ENCODE measurements around the gene FLNC.

The FLNC gene

DNA sequence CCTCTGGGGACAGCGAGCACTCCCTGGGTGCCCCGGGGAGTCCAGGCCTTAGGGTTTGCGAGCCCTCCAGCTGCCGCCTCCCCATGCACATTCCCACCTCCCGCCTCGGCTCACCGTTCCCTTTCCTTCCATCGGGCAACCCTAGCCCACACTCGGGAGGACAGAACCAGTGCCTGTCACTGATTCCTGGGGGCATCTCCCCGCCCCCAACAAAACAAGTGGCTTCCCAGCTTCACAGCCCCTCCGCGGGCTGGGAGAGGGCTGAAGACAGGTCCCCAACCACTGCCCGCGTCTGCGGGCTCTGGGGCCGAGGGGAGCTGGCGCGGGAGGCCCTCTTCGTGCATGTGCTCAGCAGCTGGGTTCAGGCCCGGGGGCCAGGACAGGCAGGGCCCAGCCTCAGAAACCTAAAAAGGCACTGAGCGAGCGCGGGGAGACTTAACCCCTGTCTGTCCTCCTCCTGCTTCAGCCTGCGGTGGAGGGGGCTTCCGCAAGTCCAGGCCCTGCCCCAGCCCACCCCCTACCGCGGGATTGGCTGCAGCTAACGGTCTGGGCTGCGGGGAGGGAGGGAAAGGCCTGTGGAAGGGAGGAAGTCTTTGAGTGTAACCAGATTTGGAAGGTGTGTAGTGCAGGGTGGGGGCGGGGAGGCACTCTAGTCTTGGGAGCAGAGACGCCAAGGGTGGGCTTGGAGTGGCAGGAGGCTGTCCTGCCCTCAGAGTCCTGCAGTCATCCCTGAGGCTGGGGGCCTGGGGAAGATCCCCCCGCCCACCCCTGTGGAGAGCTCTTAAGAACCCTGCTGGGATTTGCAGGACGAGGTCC lies 1.2 kb downstream of the FLNC start:
- no peak for DNase-seq (ENCODE audit: low read depth in 4 of 4, low spot score in 1 of 4)

GRCh38 chr7:128831994-128832879 lies 2.0 kb downstream of the FLNC start:
- no peak for DNase-seq (ENCODE audit: low read depth in 4 of 4, low spot score in 1 of 4)

DNA sequence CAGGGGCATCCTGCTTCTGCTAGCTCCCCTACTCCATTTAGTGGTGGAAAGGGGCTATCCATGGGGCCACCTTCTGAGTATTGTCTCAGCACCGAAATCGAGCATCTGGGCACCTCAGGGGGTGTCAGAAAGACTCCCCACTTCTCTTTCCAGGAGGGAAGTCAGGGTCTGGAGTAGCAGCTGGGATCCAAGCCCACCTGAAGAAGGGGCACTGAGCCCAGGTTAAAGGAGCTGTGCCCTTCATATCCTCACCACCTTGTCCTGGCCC lies 2.6 kb downstream of the FLNC start:
- DNase-seq (ENCODE audit: low read depth in 4 of 4, low spot score in 1 of 4): no peak

DNA sequence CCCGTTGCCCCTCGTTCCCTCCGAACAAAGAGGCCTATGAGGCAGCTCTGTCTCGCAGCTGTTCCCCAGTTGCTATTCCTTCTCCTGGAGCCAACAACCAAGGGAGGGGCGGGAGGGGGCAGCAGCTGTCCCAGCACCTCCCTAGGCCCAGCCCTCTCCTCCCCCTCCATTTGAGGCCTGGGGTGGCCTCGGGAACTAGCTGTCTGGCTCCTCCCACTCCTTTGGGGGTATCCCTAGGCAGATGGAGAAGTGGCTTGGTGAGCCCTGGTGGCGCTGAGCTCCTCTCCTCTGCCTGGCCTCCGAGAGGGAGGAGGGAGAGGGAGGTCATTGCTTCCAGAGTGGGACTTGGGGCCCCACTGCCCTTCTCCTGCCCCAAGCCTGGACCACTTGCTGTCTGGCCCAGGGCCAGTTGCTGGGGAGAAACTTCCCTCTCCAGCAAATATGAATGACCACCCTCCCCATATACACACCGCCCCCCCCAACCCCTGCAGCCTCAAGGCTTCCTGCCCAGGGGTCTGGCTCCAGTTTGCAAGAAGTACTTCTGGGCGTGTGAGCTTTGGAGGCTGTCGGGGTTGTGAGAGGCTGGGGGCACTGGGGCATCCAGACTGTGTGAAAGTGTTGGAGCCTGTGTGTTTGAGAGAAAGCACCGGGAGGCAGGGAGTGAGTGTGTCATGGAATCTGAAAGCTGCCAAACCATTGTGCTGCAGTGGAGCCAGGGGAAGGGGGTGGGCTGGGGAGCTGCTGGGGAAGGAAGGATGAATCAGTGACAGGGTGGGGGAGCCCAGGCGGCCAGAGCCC lies 3.1 kb downstream of the FLNC start:
- no peak for DNase-seq (ENCODE audit: low read depth in 4 of 4, low spot score in 1 of 4)

GRCh38 chr7:128833946-128834325 lies 3.7 kb downstream of the FLNC start:
- DNase-seq (ENCODE audit: low read depth in 4 of 4, low spot score in 1 of 4): no peak

DNA sequence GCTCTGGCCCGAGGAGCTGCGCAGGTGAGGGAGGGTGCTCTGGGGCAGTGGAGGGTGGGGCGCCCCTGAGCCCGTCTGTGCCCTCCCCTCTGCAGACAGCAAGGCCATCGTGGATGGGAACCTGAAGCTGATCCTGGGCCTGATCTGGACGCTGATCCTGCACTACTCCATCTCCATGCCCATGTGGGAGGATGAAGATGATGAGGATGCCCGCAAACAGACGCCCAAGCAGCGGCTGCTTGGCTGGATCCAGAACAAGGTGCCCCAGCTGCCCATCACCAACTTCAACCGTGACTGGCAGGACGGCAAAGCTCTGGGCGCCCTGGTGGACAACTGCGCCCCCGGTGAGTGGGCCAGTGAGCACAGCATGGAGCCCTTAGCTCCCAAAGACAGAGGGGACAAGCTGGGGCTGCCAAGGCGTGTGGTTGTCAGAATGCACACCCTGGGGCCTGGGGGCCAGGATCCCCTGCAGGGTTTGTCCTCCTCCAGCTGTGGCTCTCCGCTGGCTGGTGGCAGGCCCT lies 5.1 kb downstream of the FLNC start:
- DNase-seq (ENCODE audit: low read depth in 4 of 4, low spot score in 1 of 4): no peak

DNA sequence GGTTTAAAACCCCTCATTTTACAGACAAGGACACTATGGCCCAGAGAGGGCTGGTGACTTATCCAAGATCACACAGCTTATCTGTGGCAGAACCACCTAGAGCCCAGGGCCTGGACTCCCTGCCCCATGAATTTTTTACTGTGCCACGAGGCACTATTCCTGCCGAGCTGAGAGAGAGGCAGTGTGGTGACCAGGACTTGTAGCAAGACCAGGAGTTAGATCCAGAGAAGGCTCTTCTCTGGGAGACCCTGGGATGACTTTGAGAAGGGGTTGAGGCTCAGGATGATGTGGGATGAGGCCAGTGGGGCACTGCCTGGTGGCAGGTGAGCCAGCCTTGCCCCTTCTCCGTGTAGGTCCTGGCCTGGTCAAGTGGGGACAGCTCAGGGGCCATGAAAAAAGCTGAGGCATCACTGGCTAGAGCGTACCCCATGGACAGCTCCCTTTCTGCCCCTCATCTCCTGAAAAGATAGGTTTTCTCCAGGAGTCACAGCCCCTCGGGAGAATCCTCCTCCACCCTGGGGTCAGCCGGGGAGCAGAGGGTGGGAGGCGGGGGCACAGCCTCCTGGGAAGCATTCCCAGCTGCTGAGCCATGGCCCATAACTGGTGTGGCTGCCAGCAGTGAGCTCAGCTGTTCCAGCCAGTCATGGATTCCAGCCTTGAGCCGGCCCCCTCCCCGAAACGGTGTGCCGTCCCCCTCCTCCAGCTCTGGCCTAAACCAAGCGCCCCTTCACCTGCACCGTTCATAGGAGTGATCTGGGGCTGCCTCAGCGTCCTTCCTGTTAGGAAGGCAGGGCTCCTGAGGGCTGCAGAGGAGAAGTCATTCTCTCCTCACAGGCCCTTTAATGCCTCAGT lies 5.8 kb downstream of the FLNC start:
- DNase-seq (ENCODE audit: low read depth in 4 of 4, low spot score in 1 of 4): no peak

DNA sequence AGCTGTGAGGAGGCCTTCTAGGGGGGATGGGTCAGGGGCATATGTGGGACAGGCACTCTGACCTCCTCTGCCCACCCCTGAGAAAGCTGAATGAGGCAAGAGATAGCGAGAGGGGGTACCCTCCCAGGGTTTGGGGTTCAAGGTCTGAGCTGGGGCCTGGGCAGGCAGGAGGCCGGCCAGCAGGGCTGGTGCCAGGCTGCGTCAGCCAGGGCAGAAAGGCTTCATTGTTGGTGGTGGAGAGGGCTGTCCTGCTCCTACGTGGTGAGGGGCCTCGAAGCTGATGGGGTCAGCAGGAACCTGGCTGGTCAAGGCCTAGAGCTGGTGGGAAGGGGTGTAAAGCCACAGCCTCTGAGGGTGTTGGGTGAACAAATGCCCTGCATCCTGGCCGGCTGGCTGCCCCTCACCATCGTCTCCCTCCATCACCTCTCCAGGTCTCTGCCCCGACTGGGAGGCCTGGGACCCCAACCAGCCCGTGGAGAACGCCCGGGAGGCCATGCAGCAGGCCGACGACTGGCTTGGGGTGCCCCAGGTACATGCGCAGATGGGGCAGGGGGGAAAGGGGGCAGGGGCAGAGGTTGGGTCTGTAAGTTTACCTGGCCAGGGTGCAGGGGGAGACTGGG lies 6.6 kb downstream of the FLNC start:
- DNase-seq (ENCODE audit: low read depth in 4 of 4, low spot score in 1 of 4): no peak

DNA sequence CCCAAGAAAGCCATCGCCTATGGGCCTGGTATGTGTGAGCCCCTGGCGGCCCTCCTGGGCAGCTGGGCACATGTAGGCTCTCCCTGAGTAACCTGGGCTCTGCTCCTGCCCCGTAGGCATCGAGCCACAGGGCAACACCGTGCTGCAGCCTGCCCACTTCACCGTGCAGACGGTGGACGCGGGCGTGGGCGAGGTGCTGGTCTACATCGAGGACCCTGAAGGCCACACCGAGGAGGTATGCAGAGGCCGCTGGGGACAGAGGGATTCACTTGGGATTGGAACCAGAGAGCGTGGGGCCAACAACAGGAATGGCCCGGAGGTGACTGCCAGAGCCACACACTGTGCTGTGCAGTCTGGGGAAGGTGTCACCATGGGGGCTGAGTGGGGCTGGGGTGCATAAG lies 7.3 kb downstream of the FLNC start:
- DNase-seq (ENCODE audit: low read depth in 4 of 4, low spot score in 1 of 4): no peak

- DNase-seq (ENCODE audit: low read depth in 4 of 4, low spot score in 1 of 4): no peak
These were observed 8.0 kb downstream of the FLNC start for GRCh38 chr7:128838109-128838779.

- DNase-seq (ENCODE audit: low read depth in 4 of 4, low spot score in 1 of 4): no peak
These were observed 8.9 kb downstream of the FLNC start for GRCh38 chr7:128838981-128839731.

GRCh38 chr7:128839751-128840177 lies 9.6 kb downstream of the FLNC start:
- no peak for DNase-seq (ENCODE audit: low read depth in 4 of 4, low spot score in 1 of 4)

GRCh38 chr7:128840326-128841170 lies 10.3 kb downstream of the FLNC start:
- no peak for DNase-seq (ENCODE audit: low read depth in 4 of 4, low spot score in 1 of 4)

DNA sequence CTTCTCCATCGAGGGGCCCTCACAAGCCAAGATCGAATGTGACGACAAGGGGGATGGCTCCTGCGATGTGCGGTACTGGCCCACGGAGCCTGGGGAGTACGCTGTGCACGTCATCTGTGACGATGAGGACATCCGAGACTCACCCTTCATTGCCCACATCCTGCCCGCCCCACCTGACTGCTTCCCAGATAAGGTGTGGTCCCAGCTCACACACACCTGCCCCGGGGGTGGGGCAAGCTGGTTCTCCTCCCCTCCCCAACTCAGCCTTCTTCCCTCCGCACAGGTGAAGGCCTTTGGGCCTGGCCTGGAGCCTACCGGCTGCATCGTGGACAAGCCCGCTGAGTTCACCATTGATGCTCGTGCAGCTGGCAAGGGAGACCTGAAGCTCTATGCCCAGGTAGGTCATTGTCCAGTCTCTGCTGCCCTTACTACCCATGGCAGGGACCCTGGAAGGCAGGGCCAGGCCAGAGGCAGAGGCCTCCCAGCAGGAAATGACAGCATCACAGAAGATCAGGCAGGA lies 11.0 kb downstream of the FLNC start:
- DNase-seq (ENCODE audit: low read depth in 4 of 4, low spot score in 1 of 4): no peak

DNA sequence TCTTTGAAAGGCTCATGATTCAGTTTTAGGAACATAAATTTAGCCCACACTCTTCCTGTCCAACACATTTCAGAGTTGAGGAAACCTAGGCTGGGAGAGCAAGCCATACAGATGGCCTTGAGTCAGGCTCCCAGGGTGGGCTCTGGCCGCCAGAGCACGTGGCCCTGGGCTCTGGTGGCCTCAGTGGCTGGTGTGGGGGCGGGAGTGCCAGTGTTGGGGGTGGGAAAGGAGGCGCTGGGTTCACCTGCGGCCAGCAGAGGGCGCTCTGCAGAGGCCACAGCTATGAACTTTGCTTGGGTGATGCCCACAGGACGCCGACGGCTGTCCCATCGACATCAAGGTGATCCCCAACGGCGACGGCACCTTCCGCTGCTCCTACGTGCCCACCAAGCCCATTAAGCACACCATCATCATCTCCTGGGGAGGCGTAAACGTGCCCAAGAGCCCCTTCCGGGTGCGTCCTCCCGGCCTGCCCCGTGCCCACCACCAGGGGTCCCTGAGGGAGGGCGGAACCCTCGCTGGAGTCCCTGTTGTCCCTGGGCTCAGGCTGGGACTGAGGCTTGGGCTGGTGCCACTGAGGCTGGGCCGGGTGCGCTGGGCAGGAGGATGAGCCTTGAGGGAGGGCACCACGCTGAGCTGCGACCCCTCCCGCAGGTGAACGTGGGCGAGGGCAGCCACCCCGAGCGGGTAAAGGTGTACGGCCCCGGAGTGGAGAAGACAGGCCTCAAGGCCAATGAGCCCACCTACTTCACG lies 11.9 kb downstream of the FLNC start:
- DNase-seq (ENCODE audit: low read depth in 4 of 4, low spot score in 1 of 4): peak in 3 of 4 experiments; percentile 28 to 43 (median 38)

- DNase-seq (ENCODE audit: low read depth in 4 of 4, low spot score in 1 of 4): no peak
These were observed 12.8 kb downstream of the FLNC start for GRCh38 chr7:128842674-128843641.
